Measurements from ENCODE around the gene SCP2D1. TPM values are rescaled to one million over a fixed set of nuclear protein-coding genes. Genes with fewer than 3 reads are reported as not detected.
"Not testable (repeated sequence)": the region's sequence is repeated elsewhere in the genome, so short reads cannot be mapped to it uniquely, and the experiment has no call there.

Gene SCP2D1
- polyA plus RNA-seq (2013, experiment 1 of 2; ENCODE audit: insufficient read length), result not detected
- polyA plus RNA-seq (2013, experiment 2 of 2; ENCODE audit: insufficient read length), result not detected

DNA sequence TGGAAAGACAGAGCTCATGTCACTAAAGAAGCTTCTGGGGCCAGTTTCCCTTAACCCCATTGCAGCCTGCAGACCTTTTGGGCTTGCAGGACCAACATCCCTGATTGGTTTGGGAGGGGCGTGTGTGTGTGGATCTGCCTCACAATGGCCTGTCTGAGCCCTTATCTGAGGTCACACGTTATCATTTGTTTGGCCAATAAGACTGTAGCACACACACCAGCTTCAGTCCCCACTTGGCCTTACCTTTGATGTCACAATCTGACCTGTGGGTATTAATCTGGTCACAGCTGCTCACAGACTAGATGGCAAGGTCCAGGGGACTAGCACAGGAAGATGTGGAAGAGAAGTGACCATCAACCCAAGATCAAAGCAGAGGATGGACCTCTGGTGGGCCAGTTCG is at the start of gene SCP2D1:
Gene SCP2D1, plus strand, starts transcription at position 301 of the 400 bp plus-strand sequence. Its CDS starts 33 bp downstream, at position 334.
- DNase-seq, result no peak

DNA sequence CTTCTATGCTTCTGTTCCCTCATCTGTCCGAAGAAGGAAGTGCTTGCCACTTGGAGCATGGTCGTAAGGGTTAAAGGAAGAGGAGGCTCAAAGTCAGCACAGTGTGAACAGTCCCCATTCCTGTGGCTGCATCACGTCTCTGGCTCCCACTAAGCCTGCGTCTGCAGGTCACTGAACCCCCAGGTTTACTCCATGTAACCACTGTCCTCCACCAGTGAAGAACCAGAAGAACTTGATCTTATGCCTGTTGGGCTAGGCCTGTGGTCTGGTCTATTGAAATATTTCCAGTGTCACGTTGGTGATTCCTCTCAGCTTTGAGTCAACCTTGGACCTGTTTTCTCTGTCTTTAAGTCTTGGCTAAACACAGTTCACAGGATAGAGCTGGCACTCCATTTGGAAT is 45.9 kb upstream of the SCP2D1 start:
- no peak for DNase-seq

DNA sequence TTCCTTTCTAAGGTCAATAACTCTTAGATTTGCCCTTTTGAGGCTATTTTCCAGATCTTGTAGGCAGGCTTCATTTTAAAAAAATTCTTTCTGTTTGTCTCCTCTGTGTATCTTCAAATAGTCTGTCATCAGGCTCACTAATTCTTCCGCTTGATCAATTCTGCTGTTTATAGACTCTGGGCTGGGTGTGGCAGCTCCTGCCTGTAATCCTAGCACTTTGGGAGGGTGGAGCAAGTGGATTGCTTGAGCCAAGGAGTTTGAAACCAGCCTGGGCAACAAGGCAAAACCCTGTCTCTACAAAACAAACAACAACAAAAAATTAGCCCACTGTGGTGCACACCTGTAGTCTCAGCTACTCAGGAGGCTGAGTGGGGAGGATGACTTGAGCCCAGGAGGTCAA is 40.0 kb upstream of the SCP2D1 start:
- no peak for DNase-seq

DNA sequence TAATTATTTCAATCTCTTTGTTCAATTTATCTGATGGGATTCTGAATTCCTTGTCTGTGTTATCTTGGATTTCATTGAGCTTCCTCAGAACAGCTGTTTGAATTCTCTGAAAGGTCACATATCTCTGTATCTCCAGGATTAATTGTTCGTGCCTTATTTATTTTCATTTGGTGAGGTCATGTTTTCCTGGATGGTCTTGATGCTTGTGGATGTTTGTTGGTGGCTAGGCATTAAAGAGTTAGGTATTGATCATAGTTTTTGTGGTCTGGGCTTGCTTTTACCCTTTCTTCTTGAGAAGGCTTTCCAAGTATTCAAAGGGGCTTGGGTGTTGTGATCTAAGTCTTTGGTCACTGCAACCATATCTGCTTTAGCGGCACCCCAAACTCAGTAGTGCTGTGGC is 39.4 kb upstream of the SCP2D1 start:
- no peak for DNase-seq

DNA sequence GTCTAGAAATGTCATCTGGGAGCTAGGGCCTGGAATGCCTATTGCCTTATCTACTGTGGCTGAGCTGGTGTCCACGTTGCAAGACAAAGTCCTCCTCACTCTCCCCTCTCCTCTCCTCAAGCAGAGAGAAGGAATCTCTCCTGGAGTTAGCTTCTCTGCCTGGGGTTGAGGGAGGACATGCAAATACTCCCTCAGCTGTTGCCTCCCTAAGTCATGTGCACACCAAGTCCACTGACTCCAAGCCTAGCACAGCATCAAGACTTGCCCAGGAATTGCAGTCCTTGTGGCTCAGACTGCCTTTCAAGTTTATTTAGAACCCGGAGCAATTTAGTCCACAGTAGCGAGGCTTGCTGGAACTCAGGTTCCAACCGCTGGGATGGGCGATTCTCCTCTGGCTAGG is 38.0 kb upstream of the SCP2D1 start:
- no peak for DNase-seq

DNA sequence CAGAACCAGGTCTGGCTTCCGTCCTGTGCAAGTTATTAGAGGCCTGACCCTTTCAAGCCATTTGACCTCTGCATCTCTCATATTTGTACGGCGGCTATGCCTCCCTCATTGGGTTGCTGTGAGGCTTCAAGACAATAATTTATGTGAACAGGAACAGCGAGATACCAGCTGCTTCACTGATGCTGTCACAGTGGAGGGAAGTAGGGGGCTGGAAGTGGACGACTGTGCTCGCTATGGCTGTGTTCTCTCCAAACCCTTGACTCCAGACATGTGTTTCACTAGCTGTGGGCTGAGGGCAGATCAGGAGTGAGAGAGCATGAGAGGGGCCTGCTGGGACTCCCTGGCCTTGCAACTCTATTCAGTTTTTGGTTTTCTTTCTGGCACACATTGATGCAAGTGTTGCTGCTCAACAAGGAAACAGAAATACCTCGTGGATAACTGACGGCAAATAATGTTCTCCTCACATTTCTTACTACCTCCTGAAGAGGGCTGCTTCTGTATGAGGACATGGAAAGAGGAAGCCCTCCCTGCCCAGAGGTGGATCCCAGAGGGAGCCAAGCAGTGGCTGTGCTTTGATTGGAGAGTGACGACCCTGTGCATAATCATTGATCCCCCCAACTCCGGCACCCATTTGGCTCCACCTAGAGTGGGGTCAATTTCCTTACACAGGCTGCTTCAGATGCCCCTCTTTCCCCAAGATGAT is 34.7 kb upstream of the SCP2D1 start:
- no peak for DNase-seq

DNA sequence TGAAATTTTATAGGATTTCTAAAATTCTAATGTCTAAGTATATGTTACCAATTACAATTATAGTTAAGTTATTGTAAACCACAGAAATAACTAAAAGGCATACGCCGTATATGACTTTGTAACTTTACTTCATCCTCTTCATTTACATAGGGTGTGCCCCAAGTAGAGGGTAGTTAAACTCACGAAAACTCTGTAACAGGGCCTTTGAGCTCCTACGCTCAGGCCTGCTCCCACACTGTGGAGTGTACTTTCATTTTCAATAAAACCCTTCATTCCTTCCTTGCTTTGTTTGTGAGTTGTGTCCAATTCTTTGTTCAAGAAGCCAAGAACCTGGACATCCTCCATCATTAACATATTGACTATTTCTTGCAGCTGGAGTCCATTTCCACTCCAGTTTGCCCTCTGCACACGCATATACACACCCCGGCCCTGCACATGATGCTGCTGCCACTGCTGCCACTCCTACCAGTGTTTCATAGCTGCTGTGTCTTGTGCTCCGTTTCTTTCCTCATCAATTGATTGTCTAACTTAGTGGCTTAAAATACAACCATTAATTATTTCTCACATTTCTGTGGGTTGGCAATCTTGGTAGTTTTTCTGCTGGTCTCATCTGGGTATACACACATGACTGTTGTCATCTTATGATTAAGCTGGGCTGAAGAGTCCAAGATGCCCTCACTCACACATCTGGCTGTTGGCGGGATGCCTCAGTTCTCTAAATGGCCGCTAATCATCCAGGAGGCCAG is 33.0 kb upstream of the SCP2D1 start:
- DNase-seq, result no peak

DNA sequence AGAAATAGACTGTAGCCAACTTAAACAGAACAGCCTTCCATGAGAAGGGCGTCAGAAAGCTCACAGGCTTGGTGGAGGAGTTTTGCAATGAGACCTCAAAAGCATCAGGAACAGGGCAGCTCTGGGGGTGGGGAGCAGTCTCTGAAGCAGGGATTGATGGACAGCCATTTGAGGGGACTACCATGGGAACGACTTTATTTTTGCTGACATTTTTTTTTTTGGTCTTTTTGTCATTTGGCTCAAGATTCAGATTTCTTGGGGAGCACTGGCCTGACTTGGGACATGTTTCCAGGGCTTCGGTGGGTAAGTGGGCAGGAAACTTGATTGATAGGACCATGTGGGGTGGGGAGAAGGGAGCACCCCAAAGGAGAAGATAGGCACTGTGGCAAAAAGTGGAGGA is 32.1 kb upstream of the SCP2D1 start:
- no peak for DNase-seq

DNA sequence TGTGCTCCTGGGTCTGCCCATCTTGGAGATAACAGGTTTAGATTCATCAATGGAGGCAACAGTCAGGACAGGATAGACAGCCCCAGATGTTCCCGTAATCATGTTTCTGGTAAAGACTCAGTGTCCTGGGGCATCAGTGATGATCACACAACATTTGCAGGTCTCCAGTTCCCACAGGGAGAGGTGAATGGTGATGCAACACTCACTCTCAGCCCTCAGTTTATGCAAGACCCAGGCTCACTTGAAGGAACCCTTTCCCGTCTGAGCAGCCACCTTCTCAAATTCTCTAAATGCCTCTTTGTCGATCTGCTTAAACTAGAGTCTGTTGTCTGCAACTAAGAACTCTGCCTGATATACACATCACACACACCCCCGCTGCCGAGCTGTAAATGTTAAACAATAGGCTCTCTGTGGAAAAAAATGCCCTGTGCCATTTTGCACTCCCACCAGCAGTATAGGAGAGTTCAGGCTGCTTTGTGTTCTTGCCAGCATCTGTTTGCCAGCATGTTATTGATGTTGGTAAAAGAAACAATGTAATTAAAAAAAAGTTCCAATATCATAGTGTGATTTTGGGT is 30.1 kb upstream of the SCP2D1 start:
- DNase-seq, result no peak

DNA sequence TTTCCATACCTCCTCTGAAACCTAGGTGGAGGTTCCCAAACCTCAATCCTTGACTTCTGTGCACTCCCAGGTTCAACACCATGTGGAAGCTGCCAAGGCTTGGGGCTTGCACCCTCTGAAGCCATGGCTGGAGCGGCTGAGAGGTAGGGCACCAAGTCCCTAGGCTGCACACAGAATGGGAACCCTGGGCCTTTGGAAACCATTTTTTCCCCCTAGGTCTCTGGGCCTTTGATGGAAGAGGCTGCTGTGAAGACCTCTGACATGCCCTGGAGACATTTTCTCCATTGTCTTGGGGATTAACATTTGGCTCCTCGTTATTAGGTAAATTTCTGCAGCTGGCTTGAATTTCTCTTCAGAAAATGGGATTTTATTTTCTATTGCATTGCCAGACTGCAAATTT is 26.5 kb upstream of the SCP2D1 start:
- not testable (repeated sequence) for DNase-seq

DNA sequence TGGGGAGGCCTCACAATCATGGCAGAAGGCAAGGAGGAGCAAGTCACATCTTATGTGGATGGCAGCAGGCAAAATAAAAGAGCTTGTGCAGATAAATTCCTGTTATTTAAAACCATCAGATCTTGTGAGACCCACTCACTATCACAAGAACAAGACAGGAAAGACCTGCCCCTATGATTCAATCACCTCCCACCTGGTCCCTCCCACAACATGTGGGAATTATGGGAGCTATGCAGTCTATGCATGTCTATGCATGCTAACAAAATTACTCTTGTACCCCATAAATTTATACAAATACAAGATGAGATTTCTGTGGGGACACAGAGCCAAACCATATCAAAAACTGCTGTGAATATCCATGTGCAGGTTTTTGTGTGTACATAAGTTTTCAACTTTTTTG is 25.6 kb upstream of the SCP2D1 start:
- no peak for DNase-seq

DNA sequence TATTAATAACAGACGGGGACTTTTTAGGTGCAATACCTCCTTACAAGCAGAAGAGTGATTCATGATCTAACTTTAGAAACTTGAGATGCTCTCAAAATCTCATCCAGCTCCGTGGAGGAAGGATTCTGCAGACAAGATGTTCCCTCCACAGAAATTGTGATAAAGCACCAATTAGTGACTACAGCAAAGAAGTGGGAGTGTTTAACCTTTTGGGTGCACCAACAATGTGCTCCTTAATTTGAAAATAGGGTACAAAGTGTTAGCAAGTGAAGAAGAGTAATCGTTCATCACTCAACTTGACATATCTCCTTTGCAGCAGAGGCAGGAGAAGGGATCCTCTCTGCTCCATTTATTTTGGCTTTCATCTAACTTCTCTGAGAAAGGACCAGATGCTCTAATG is 22.8 kb upstream of the SCP2D1 start:
- DNase-seq, result no peak

DNA sequence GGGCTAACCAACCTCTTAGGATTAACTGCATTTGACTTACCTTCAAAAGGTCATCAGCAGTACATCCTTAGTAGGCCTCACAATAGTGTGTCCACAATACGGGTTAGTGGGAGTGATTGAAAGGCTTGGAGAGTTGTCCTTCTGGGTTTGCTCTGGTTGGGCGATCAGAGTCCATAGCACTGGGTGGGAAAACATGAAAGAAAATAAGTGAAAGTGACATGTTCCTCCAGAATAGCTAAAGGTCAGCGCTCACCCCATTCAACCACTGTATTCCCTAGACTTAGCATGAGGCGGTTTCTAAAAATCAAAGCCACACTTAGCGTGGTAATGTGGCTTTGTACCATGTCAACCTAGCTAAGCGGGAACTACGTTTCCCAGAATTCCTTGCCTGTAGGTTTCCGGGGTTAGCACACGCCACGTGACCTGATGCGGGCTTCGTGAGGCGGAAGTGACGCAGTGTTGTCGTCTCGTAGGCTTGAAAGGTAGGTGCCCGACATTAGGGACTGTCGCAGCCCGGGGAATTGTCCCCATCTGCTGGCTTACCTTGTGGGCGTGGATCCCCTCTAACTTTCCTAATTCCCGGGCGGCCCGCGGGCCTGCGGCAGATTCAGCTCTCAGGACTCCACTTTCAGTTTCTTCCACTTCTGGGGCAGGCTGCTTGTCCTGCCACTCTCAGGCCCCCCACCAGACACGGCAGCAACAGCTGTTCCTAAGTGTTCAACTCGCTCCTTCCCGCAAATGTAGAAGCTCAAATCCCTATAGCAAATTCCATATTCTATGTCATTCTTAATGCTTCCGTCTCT is 19.8 kb upstream of the SCP2D1 start:
- peak; percentile 88 for DNase-seq

DNA sequence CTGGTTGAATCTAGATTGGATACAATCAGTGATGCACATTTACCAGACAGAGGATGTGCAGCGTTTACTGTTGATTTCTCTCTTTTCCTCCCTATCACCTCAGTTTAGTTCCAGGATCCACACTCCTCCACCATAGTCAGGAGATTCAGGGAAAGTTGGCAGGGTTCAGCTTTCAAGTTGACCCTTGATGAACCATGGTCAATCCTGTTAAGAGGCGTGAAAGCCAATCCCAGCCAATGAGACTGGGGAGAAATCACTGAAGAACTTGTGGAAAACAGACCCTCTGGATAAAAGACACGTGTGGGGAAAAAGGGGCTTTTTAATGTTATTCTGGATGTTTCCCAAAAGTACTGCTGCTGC is 19.2 kb upstream of the SCP2D1 start:
- DNase-seq, result no peak

DNA sequence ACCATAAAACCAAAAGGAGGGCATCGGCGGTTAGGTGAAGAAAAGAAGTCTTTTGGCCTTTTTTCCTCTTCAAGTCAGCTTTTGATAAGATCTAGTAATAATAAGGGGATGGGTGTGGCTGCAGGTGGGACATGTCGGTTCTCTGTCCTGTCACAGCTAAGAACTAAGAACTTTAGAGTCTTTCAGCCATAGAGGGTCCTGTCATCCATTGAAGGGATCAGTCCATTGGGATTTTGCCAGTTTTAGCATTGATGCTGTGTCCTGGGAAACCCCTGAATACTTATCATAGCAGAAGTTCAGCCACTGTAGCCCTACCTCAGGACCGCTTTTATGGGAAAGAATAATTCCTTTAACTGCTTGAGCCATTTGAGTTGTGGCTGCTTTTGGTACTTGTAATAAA is 18.2 kb upstream of the SCP2D1 start:
- DNase-seq, result no peak

DNA sequence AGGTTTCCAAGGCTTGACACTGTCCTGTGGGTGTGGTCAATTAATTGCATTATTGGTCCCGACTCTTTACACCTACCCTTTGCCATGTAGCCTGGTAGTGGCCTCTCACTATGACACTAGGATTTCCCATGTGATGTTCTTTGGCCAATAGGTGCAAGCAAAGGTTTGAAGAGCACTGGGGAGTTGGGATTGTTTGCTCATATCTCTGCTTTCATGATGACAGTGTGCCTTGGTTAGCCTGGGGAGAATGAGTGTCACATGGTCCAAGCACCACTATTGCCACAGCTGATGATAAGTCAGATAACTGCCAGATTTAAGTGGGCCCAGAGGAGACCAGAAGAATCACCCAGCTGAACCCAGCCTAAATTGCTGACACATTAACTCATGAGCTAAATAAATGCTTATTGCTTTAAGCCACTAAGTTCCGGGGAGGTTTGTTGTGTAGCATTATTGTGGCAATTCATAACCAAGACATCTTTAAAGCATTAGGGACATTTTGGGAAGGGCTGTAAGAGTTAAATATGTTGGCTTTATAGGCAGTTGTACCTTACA is 17.2 kb upstream of the SCP2D1 start:
- no peak for DNase-seq

DNA sequence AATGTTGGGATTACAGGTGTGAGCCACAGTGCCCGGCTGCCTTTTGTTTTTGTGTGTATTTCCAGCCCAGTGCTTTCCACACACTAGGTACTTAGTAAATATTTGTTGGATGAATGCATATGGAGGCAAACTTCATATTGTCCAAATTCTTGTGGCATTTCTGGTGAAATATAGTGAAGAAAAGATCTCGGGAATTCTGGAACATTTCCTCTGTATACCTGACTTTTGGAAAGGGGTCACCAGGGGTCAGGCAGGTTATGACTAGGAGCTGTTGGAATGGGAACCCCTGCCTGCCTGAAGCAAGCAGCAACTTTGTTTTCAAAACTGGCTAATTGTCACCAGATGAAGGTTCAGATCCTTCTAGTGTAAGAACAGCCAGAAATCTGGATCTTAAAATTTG is 12.1 kb upstream of the SCP2D1 start:
- no peak for DNase-seq

DNA sequence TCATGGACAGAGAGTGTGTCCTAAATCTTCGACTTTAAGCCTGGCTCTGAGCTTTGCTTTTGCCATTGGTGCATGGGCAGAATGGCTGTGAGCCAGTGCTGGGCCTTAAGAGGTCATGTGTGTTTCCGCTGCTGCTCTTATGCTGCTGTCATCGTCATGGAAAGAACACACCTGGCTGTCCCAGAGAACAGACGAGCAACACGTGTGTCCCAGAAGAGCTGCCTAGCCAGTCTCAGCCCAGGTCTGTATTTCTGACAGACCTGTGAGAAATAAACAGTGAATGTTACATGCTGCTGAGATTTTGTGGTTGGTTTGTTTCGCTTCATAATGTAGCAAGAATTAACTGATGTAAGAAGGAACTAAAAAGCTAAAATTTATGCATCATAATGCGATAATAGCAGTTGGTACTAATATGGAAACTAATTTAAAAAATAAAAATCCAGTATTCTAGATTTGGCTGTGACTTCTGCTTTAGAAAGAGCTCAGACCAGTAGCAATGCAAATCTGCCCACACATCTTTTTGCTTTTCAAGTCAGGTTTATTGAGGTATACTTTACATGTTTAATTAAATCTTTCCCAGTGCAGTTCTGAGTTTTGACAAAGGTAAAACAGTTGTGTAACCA is 11.5 kb upstream of the SCP2D1 start:
- no peak for DNase-seq

DNA sequence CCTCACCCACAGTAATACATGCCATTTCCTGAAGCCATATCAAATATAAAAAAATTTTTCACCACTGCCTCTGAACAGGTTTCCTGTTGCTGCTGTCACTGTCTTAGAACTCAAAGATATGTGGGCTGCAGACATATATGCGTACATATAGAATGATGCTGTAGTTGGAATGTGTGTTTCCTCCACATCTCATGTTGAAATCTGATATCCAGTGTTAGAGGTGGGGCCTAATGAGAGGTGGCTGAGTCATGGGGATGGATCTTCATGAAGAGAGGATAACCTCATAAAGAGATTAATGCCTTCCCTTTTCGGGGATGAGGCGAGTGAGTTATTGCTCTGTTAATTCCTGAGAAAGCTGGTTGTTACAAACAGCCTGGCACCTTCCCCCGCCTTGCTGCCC is 7.7 kb upstream of the SCP2D1 start:
- DNase-seq, result peak; percentile 83

DNA sequence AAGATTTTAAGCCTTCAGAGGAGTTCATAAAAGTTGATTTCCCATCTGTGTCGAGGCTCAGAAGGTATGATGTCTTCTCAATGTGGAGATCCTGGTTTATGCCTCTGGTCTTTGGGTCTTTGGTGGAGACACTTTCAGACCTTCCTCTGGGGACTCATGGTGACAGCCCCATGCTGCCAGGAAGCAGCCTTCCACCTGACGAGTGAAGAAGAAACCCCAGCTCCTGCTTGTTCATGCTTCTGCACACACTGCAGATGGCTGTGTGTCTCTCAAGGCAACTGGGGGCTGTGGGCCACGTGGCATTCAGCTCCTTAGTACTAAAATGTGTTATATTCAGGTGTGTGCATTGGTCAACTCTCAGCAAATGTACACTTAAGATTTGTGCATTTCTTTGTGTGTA is 4.9 kb upstream of the SCP2D1 start:
- no peak for DNase-seq

DNA sequence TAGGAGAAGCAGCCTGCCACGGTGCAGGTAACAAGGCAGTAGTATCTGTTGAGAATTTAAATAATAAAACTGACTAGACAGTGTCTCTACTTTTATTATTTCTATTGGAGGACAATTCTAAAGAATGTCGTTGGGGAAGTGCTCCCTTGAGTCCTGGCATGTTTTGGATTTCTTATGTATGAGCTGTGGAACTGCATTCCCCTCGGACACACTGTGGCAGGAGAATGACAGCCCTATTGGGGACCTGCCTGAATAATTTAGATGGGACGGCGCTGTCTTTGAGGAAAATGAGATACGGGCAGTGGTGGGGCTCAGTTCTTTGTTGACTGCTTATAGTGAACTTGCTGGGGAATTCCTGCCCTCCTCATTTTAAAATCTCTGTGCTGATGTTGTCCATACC is 2.4 kb upstream of the SCP2D1 start:
- DNase-seq, result no peak

DNA sequence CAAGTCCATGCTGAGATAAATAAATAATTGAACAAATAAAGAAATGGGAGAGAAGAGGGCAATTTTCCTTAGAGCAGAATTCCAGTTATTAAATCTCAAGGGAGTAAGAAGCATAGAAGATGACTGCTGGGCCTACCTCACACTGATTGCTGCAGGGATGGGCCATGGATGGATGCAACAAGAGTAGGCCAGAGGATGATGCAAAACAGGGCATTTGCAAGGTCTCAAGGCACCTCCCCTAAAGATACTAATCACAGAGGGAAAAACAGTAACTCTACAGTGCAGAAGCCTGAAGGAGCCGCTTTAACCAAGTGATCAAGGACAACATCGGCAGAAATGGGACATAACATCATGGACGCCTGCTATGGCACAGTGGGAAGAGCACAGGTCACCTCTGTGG is 1.7 kb upstream of the SCP2D1 start:
- no peak for DNase-seq
